Inflammatory macrophage (primary cell): ENCODE data around the gene FCN2.

Source experiments
- DNase-seq, 2 donors: peaks; one replicate each; pipeline ENCODE4 v3.0.0-alpha.2; 2020 to 2022

Gene FCN2

DNA sequence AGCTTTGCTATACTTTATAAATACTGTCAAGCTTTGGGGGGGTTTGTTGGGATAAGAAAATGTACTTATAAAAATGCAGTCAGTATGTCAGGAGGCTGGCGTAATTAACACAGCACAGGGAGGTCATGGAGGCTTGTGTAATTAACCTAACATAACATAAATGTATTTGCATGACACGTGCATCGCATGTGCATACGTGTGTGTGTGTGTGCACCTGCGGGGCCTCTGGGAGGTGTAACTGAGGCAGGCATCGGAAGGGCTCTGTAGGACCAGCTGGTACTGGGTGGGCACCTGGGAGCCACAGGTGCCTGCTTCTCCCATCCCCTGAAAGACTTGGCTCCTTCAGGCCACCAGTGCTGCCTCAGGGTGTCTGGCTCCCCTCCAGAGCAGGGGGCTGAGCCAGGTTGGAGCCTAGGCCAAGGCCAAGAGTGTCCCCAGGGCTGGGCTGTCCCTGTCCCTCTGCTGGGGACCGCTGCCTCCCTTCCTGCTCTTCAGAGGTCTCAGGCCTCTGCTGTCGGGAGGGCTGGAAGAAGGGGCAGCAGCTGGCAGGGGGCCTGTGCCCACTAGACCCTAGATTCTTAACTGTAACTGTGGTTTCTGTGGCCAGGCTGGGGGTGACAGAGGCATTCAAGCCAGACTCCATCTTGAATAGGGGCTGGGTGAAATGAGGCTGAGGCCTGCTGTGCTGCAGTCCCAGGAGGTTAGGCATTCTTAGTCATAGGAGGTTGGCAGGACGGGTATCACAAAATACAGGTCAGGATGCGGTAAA lies 9.0 kb downstream of the FCN2 start:
- no peak for DNase-seq

DNA sequence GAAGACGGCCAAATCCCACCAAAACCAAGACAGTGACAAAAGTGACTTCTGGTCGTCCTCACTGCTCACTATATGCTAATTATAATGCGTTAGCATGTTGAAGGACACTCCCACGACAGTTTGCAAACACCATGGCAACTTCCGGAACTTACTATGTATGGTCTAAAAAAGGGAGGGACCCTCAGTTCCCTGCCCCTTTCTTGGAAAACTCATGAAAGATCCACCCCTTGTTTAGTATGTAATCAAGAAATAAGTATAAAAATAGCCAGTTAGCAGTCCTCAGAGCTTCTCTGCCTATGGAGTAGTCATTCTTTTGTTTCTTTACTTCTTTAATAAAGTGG lies 9.5 kb downstream of the FCN2 start:
- no peak for DNase-seq

DNA sequence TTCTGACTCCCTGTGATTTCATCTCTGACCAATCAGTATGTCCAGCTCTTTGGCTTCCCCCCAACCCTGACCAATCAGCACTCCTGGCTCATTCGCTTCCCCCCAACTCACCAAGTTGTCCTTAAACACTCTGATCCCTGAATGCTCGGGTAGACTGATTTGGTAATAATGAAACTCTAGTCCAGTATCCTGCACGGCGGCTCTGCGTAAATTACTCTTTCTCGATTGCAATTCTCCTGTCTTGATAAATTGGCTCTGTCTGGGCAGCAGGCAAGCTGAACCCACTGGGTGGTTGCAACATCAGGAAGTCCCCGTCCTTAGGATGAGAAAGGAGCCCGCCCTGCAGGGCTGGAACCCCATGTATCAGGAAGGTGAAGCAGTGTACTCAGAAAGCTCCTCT lies 10.4 kb downstream of the FCN2 start:
- no peak for DNase-seq

DNA sequence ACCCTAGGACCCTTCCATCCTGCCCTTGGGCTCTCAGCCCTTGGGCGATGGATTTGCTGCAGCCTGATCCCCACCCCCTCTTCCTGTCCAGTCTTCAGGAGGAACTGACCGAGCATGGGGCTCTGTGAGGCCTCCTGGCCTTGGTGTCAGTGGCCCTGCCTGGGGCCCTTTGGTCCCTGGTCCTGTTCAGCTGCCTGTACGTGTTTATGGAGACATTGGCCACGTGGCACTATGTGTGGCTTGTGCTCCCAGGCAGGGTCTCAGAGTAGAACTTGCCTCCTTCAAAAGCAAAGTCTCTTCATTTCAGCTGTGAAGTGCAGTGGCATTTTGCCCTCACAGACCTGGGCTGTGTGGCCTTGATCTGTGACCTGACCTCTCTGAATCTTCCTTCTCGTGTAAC lies 11.1 kb downstream of the FCN2 start:
- DNase-seq, result peak in 1 of 2 donors; percentile 13

DNA sequence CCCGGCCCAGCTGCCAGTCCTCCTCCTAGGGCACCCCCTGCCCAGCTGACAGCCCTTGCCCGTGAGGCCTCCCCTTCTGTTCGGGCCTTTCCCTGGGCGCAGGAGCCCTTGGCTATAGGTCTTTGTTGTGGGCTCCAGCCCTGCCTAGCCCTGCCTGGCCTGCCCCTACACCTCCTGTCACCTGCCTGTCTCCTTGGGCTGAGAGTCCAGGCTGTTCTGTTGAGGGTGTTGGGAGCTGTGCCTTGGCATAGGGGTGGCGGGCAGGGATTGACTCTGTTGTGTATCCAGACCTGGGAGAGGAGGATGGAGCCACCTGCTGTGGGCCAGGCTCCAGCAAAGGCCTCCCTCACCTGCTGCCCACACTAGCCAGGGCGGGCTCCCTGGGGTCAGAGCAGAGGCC lies 11.6 kb downstream of the FCN2 start:
- no peak for DNase-seq

DNA sequence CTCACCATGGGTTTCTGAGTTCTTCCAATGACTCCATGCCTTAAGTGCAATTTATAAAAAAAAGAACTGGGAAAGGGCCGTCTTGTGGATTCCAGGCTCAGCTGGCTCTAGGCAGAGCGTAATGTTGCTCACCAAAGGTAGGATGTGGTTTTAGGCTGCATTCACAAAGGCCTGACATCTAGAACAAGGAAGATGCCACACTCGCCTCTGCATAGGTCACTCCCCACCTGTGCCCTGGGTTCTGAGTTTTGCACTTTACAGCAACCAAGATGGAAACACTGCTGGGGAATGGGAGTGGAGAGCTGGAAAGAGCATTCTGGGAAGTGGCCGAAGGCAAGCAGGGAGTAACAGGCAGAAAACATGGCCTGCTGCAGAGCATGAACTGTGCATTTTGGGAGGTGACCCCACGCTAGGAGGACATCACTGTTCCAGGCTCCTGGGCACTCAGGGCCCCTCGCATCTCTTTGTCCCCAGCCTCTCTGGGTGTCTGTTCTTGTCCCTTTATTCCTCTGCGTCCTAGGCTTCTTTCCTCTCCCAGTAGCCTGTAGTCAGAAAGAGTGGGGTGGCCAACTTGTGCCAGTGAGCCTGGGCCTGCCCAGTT lies 12.3 kb downstream of the FCN2 start:
- no peak for DNase-seq

DNA sequence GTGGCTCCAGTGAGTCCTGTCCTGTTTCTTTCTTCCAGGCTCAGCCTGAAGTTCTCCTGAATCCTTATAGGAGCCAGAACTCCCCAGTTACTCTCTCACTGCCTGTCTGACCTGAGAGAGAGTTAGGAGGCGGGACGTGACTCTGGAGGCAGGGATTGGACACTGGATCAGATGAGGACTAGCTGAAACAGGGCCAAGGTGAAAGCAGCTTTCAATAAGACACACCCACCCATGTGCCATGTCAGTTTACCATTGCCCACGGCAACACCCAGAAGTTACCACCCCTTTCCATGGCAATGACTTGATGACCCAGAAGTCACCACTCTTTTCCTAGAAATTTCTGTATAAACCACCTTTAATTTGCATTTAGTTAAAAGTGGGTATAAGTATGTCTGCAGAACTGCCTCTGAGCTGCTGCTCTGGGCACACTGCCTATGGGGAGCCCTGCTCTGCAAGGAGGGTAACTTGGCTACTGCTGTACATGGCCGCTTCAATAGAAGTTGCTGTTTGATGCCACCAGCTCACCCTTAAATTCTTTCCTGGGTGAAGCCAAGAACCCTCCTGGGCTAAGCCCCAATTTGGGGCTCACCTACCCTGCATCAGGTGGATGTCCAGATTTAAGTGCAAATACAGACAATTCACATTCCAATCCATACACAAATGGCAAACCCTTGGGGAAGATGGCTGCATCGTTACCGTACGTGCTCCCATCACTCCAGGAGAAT lies 13.7 kb downstream of the FCN2 start:
- no peak for DNase-seq

DNA sequence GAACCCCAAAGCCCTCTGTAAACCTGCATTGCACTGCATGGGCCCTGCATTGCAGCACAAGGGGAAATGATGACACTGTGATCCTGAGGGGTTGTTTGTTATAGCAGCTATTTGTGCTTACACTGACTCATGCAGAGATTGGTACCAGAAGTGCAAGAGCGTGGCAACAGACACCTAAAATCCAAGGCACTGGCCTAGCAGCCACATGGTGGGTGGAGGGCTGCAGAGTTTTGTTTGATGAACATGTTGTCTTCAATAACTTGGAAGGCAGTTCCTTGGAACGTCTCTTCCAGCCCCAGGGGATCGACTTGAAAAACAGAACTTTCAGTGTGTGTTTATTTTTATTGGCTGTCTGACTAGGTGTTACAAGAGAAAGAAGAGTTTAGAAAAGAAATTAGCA lies 14.5 kb downstream of the FCN2 start:
- no peak for DNase-seq

DNA sequence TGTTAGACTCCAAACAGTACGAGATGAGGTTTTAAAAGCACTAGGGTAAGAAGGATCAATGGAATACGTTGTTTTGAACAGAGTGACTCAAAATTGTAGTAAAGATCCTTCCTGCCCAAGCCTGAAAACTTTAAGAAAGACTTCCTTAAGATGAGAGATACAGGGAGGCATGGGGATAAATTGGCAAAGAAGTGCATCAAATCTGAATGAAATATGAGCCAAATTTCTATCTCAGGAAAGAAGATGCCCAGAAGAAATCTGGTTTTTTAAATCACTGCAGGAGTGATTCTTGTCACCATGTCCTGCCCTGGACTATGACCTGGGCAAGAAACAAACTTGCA lies 14.9 kb downstream of the FCN2 start:
- no peak for DNase-seq

DNA sequence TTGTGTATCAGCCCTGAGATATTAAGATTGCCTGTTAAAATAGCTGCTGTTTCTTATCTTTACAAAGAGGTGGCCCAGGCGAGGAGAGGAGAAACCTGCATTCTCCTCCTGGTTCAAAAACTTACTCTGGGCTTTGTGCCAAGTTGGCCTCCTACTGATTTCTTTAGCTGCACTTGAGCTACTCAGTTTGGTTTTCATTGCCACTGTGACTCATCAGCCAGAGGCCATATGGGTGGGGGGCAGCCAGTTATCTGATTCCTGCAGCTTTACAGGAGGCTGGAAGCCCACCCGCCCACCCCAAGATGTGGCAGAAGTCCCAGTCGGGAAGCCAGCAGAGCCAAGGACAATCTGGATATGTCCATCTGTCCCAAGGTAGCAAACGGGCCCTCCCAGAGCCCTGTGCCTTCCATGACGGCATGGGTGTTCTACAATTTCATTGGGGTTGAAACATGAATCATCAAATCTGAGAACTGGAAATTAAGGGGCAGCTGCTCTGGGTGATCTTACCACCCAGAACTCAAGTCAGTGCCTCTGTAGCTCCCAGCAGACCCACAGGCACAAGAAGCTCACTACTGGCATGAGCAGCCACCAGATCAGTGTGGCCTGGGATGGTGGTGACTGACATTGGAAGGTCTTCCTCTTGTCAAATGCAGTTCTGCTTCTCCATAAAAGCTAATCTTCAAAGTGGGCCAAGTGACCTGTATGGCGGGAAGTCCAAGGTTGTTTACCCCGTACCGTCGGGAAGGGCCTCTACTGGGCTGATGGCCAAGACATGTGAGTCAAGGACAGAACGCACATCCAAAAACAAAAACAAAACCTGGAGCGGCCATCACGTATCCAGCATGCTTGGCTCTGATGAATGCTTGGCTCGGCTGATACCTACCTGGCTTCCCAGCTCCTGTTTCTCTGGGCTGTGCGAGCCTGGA lies 15.6 kb downstream of the FCN2 start:
- DNase-seq, result peak in 1 of 2 donors; percentile 45

DNA sequence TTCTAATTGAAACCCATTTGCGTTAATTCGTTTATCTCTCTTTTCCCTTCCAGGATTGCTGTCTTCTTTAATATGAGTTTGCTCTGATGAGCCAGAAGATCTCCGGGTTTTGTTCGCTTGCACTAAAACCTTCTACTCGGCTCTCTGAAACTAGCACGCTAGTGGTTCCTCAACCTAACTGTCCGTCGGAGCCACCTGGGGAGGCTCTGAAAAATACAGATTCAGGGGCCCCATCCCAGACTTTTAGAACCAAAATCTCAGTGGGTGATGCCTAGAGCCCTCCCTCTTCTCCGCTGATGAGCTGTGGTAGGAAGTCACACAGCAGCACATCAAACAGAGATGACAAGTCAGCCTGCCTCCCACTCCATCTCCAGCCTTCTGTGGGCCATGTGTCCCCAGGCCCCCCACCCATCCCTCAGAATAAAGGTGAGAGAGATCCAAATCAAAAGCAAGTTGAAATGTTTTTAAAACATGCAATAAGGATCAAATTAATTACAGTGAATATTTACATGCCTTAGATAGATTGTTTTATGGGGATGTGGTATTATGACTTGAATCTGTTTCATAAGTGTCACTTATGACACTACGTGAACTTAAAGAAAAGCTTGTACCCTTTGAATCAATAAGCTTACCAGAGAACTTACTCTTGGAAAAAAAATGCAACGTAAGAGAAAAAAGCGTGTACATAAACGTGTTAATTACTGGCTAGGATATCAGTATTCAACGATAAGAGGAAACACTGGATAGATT lies 16.4 kb downstream of the FCN2 start:
- no peak for DNase-seq

DNA sequence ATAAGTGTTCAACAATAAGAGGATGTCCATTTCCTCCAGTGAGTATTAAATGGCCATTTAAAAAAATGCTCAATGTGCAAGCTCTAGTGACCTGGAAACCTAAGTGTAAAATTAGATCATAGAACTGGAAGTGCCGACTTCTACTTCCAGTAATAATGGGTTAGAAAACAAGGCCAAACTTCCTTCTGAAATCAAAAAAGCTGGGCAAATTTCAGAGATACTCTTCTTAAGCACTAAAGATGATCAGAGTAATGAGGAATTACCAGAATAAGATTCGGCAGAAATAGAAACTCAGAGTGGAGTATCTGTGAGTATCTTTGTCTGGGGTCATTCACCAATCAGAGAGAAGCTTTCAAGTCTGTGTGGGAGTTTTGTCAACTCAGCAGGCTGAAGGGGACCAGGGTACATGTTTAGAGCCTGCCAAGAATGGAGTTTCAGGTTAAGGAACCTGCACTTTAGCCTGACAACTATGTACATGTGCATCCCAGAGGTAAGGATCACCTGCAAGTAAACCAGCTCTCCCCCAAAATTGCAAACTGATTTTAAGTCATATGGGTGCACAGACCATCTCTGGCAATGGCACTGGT lies 17.1 kb downstream of the FCN2 start:
- DNase-seq, result no peak

DNA sequence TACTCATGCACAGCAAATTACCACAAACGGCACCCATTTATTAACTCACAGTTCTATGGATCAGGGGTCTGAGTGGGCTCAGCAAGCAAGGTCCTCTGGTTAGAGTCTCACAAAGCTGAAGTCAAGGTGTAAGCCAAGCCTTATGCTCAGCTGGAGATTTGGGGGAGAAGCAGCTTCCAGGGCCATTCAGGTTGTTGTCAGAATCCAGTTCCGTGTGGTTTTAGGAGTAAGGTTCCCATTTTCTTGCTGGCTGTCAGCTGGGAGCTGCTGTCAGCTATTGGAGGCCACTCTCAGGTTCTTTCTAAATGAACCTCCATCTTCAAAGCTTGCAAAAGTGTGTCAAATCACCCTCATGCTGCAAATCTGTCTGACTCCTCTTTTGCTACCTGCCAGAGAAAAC lies 17.7 kb downstream of the FCN2 start:
- no peak for DNase-seq

DNA sequence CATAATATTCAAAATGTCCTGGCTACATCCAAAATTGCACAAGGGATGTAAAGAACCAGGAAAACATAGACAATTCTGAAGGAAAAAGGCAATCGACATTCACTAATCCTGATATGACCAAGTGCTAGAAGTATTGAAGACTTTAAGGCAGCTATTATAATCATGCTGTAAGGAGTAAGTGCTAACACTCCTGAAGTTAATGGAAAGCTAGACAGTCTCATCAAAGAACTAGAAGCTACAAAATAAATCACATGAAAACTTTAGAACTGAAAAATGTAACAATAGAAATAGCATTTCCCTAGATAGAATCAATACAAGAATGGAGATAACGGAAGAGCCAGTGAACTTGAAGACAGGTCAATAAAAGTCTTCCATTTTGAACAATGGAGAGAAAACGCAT lies 18.6 kb downstream of the FCN2 start:
- DNase-seq, result no peak

DNA sequence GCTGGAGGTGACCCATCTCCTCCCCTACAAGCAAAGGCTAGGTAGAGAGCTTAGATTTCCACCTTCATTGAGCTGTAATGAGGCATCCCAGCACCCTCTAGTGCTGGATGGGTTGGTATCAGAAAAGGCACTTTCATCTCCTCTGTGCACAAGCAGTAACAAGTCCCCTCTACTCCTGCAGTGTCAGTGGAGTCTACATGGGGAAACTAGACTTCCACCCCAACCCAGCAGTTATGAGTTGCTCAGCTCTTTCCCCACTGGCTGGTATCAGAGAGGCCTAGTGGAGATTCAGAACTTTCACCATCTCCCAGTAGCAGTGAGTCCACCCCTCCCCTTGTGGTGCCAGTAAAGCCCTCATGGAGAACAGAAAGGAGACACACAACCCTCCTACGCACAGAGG lies 19.2 kb downstream of the FCN2 start:
- DNase-seq, result no peak

DNA sequence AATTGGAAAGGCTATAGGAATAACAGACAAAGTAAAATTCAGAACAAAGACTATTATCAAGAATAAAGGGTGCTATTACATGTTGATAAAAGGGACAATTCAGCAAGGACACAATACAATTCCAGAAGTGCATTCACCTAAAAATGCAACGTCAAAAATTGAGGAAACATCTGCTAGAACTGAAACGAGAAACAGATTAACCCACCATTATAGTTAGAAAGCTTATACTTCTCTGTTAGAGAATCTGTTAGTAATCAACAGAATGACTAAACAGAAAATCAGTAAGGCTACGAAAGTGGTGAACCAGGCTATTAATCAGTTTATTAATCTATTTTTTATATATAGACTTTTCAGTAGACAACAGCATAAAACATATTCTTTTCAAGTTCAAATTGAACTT lies 22.3 kb downstream of the FCN2 start:
- DNase-seq, result no peak

DNA sequence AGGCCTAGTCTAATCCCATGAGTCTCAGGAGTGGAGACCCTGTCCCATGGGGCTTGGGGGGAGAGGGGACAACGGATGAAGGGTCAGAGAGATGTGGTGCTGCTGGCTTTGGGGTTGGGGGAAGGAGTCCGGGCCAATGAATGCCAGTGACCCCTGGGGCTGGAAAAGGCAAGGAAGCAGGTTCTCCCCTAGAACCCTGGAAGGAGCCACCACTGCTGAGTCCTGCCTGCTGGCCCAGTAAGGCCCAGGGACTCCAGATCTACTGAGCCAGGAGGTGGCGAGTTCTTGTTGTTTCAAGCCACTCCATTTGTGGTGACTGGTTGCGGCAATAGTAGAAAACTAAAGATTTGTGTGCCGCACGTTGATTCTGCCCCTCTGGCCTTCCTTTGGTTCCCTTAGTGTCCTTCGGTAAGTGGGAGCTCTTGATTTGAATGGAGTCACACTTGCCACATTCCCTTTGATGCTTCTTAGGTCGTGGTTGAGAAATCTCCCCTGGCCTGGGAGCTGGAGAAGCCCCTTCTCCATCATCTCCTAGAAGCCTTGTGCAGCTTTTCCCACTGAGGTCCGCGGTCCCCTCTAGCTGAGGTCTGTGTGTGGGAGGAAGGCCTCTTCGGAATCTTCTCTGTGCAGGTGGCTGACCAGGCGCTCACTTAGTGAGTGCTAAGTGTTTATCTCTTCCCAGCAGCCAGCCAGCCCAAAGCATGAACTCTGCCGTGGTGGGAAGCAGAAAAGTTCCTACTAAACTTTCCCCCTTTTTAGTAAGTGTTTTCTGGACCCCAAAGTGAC lies 28.1 kb downstream of the FCN2 start:
- DNase-seq, result no peak

DNA sequence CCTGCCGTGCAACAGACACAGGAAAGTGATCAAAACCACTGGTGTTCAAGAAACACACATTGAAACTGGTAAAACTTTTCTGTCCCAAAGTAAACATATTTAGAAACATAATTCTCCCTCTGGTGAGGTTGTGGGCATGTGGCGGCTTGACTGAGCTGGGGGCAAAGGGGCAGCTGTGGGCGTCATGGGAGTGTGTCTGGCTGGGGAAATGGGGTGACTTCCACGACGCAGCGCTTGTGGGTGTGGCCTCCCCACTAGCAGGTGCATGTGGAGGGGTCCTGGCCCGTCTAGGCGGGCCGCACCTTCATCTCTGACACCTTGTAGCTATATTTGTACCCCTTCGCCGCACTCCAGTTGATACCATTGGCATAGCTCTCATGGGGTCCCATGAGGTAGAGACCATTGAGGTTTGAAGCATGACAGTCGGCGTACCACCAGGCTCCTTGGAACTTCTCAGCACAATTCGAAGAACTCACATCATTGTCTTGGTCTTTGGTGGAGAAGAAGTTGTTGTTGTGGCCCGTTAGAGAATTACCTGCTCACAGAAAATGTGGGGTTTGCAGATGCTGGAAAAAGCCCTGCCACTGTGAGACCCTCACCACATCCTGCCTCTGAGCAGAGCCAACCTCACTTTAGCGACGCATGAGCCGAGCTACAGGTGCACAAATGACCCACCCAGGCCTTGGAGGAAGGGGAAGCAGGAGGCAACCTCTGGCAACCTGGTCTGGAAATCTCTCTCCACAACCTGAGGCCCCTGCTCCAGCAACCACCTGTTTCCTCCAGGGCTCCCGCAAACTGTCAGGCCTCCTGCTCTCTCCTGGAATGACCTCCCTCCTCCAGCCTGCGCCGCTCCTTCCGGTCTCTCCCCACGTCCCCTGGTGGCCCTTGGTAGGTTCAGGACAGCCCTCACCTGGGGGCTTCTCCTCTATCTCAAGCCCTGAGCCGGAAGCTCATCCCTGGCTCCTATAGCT lies 29.2 kb downstream of the FCN2 start:
- no peak for DNase-seq

DNA sequence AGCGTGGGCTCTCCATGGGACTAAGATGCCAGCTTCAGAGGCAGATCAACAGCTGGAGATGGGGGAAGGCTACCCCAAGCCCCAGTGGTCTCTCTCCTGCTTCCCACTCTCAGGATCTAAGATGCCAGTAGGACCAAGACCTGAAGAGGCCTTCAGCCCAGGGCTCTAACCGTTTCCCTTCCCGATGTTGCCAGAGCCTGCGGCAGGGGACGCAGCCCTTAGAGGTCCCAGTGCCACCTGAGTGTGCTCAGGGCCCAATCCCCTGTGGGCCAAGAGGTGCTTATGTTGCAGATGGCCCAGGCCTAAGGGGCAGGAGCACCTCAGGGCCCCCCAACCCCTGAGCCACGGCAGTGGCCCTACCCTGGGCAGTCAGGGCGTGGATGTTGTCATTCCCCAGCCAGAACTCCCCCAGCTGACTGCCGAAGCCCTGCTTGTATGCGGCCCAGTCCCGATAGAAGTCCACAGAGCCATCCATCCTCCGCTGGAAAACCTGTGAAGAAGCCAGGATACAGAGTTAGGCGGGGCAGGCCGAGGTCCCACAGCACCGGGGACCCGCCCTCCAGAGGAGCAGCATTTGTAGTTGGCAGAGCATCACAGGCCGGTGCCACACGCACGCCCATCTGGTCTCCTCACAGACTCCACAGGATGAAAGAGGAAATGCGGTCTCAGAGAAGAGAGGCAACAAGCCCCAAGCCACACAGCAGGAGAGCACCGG lies 31.7 kb downstream of the FCN2 start:
- DNase-seq, result no peak
